H1 (cell line): ENCODE measurements around the gene MARS1.

Experiments used
- EZH2 ChIP-seq: fragments of 200-600 bp; sonication (generic); IDR thresholded peaks from 2 replicates; pipeline ENCODE4 v1.7.1; 2012; ENCODE audit warnings: low read depth, mild to moderate bottlenecking, moderate library complexity, low read length, inconsistent platforms; ENCODE audit not compliant: severe bottlenecking
- FOSL1 ChIP-seq: IDR thresholded peaks from 2 replicates; pipeline ENCODE4 v1.6.1; 2011; ENCODE audit warnings: mild to moderate bottlenecking, low read depth, low read length, moderate library complexity; ENCODE audit not compliant: insufficient read depth
- HDAC6 ChIP-seq: IDR thresholded peaks from one replicate; pipeline ENCODE4 v1.7.1; 2012; ENCODE audit warnings: low read depth, mild to moderate bottlenecking, inconsistent platforms, low read length, moderate library complexity
- JUN ChIP-seq: IDR thresholded peaks from 2 replicates; pipeline ENCODE4 v1.6.1; 2011; ENCODE audit warnings: low read depth, mild to moderate bottlenecking, improper control_type of control experiment, low read length
- JUND ChIP-seq: IDR thresholded peaks from 2 replicates; pipeline ENCODE4 v1.6.1; 2011; ENCODE audit warnings: mild to moderate bottlenecking, improper control_type of control experiment, low read length
- POLR2A ChIP-seq, 2 experiments: IDR thresholded peaks; 1 replicate in 1 of 2; 2 replicates in 1 of 2; pipeline ENCODE4 v1.6.1; 2011; ENCODE audit warnings: low read depth in 2 of 2, low read length in 2 of 2, mild to moderate bottlenecking in 2 of 2; ENCODE audit errors: control extremely low read depth in 1 of 2
- POLR2AphosphoS5 ChIP-seq: IDR thresholded peaks from 2 replicates; pipeline ENCODE4 v1.6.1; 2011; ENCODE audit warnings: low read depth, low read length
- SAP30 ChIP-seq: fragments of 300-600 bp; sonication (generic); IDR thresholded peaks from 2 replicates; pipeline ENCODE4 v1.7.1; 2012; ENCODE audit warnings: low read length, moderate library complexity, mild to moderate bottlenecking, inconsistent platforms; ENCODE audit not compliant: insufficient read depth, insufficient replicate concordance
- YY1 ChIP-seq: IDR thresholded peaks from 2 replicates; pipeline ENCODE4 v1.6.1; 2011; ENCODE audit warnings: low read depth, mild to moderate bottlenecking, low read length
- TF ChIP-seq, protein P1 (sequence below), 3 experiments: IDR thresholded peaks; 1 replicate in 2 of 3; 2 replicates in 1 of 3; pipeline versions ENCODE4 v1.5.1 to v1.6.1; 2011; ENCODE audit warnings: low read length in 3 of 3, mild to moderate bottlenecking in 3 of 3, inconsistent platforms in 2 of 3, low read depth in 1 of 3, moderate library complexity in 1 of 3; ENCODE audit not compliant: insufficient read depth in 1 of 3; ENCODE audit errors: control extremely low read depth in 1 of 3
- TF ChIP-seq, protein P2 (sequence below): IDR thresholded peaks from 2 replicates; pipeline ENCODE4 v1.6.1; 2011; ENCODE audit warnings: low read length, improper control_type of control experiment
- TF ChIP-seq, protein P3 (sequence below): IDR thresholded peaks from 2 replicates; pipeline ENCODE4 v1.6.1; 2012; ENCODE audit warnings: inconsistent platforms

DNA sequence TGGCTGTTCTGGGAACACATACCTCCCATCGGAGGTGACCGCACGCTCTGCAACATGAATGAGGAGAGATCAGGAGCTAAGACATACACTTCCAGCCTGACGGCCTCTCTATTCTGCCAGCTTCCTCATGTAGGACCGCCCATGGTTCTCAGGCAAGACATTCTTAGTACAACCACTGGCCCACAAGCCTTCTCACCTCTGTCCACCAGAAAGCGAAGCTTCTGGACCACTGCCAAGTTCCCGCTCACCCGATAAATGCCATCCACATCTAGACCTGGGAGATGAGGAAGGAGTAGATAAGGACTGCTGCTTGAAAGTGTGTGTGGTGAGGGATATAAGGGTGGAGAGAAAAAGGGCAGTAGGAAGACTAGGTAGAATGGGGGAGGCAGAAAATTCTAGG lies 13.4 kb upstream of the MARS1 start:
- TF ChIP-seq SAP30: no peak
- TF ChIP-seq EZH2: no peak
- TF ChIP-seq POLR2AphosphoS5: no peak
- TF ChIP-seq, protein P1, sequence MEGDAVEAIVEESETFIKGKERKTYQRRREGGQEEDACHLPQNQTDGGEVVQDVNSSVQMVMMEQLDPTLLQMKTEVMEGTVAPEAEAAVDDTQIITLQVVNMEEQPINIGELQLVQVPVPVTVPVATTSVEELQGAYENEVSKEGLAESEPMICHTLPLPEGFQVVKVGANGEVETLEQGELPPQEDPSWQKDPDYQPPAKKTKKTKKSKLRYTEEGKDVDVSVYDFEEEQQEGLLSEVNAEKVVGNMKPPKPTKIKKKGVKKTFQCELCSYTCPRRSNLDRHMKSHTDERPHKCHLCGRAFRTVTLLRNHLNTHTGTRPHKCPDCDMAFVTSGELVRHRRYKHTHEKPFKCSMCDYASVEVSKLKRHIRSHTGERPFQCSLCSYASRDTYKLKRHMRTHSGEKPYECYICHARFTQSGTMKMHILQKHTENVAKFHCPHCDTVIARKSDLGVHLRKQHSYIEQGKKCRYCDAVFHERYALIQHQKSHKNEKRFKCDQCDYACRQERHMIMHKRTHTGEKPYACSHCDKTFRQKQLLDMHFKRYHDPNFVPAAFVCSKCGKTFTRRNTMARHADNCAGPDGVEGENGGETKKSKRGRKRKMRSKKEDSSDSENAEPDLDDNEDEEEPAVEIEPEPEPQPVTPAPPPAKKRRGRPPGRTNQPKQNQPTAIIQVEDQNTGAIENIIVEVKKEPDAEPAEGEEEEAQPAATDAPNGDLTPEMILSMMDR (IDR thresholded peaks at IDR 0.05; ENCODE audit: control extremely low read depth in 1 of 3, insufficient read depth in 1 of 3, low read depth in 1 of 3, low read length in 3 of 3): no peak
- TF ChIP-seq POLR2A (IDR thresholded peaks at IDR 0.05; ENCODE audit: control extremely low read depth in 1 of 2, low read depth in 2 of 2, low read length in 2 of 2): no peak
- no peak for TF ChIP-seq JUN
- no peak for TF ChIP-seq HDAC6
- TF ChIP-seq, protein P2, sequence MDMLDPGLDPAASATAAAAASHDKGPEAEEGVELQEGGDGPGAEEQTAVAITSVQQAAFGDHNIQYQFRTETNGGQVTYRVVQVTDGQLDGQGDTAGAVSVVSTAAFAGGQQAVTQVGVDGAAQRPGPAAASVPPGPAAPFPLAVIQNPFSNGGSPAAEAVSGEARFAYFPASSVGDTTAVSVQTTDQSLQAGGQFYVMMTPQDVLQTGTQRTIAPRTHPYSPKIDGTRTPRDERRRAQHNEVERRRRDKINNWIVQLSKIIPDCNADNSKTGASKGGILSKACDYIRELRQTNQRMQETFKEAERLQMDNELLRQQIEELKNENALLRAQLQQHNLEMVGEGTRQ: no peak
- no peak for TF ChIP-seq FOSL1
- no peak for TF ChIP-seq JUND
- no peak for TF ChIP-seq YY1
- TF ChIP-seq, protein P3, sequence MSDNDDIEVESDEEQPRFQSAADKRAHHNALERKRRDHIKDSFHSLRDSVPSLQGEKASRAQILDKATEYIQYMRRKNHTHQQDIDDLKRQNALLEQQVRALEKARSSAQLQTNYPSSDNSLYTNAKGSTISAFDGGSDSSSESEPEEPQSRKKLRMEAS: no peak
